CD4-positive, alpha-beta T cell (primary cell): Measurements from ENCODE around the gene THG1L. TPM values are rescaled to one million over a fixed set of nuclear protein-coding genes. Genes with fewer than 3 reads are reported as not detected.
"Not testable (repeated sequence)": the region's sequence is repeated elsewhere in the genome, so short reads cannot be mapped to it uniquely, and the experiment has no call there.

Experiments used
- ATAC-seq: fragments of 200-7000 bp; cut with Tn5 transposase; one replicate; pipeline ENCODE4 v1.10.0; 2022; ENCODE audit warnings: mild to moderate bottlenecking; ENCODE audit not compliant: poor library complexity
- CTCF ChIA-PET: fragments of 350-600 bp; sonication (Branson Sonifier 250); formaldehyde crosslinking; loops from one replicate; lab custom pipeline; 2021; ENCODE audit warnings: antibody characterized with exemption, inconsistent platforms; lab: Charles Lee
- POLR2A ChIA-PET: fragments of 350-600 bp; sonication (Branson Sonifier 250); formaldehyde crosslinking; loops from one replicate; lab custom pipeline; 2021; ENCODE audit warnings: antibody characterized with exemption, inconsistent platforms; lab: Charles Lee
- DNase-seq, 14 experiments: peaks; one replicate each; pipeline ENCODE4 v3.0.0-alpha.2; 2013 to 2020; ENCODE audit warnings: mixed read lengths in 2 of 14
- H3K27ac ChIP-seq, 2 donors: one replicate each; pipeline versions ENCODE4 v1.5.1 to v1.7.0; 2013; ENCODE audit warnings: low read length in 2 of 2, low read depth in 1 of 2, mild to moderate bottlenecking in 1 of 2
- H3K27me3 ChIP-seq, 2 experiments: 1 replicate in 1 of 2; 2 replicates in 1 of 2; pipeline versions ENCODE4 v1.6.1 to v1.7.0; 2013; ENCODE audit warnings: low read length in 2 of 2, control low read depth in 1 of 2, mild to moderate bottlenecking in 1 of 2, moderate library complexity in 1 of 2; ENCODE audit not compliant: insufficient read depth in 2 of 2, control insufficient read depth in 1 of 2
- H3K36me3 ChIP-seq: one replicate; pipeline ENCODE4 v1.6.1; 2013; ENCODE audit warnings: low read length, control low read depth; ENCODE audit not compliant: insufficient read depth
- H3K4me1 ChIP-seq: one replicate; pipeline ENCODE4 v1.6.1; 2013; ENCODE audit warnings: low read length, control low read depth; ENCODE audit not compliant: insufficient read depth
- H3K4me3 ChIP-seq: one replicate; pipeline ENCODE4 v1.5.1; 2013; ENCODE audit warnings: mild to moderate bottlenecking, low read length, moderate library complexity
- H3K9me3 ChIP-seq, 2 experiments: 1 replicate in 1 of 2; 2 replicates in 1 of 2; pipeline versions ENCODE4 v1.6.1 to v1.7.0; 2013; ENCODE audit warnings: low read length in 2 of 2, mild to moderate bottlenecking in 2 of 2, control low read depth in 1 of 2, moderate library complexity in 1 of 2; ENCODE audit not compliant: control insufficient read depth in 1 of 2, insufficient read depth in 1 of 2
- H3K27ac Mint-ChIP-seq: one replicate; pipeline ENCODE4 v1.8.0; 2020; ENCODE audit warnings: mixed read lengths
- H3K27me3 Mint-ChIP-seq: one replicate; pipeline ENCODE4 v1.8.0; 2021; ENCODE audit warnings: mixed read lengths
- H3K36me3 Mint-ChIP-seq: one replicate; pipeline ENCODE4 v1.8.0; 2021; ENCODE audit warnings: low read depth, mixed read lengths
- H3K4me1 Mint-ChIP-seq: one replicate; pipeline ENCODE4 v1.8.0; 2021; ENCODE audit warnings: low read depth, mixed read lengths
- H3K4me3 Mint-ChIP-seq: one replicate; pipeline ENCODE4 v1.8.0; 2020; ENCODE audit warnings: mild to moderate bottlenecking, mixed read lengths
- H3K9me3 Mint-ChIP-seq: one replicate; pipeline ENCODE4 v1.8.0; 2020; ENCODE audit warnings: mixed read lengths
- intact Hi-C, 2 experiments: fragments of 100-400 bp; cut with DNase I in 1 of 2; cut with micrococcal nuclease in 1 of 2; formaldehyde crosslinking; loops; one replicate each; pipeline versions ENCODE4 v1.15.1 to v1.9.0; 2023 to 2025; cut with DNase I, micrococcal nuclease
- total RNA-seq, 174 experiments: library from RNA in 2 of 174; stranded (reverse) in 2 of 174; gene quantifications; one replicate each; pipeline ENCODE4 v1.2.3 and lab custom pipeline; 2021 to 2026
- TF ChIP-seq, protein P1 (sequence below): fragments of 200-600 bp; IDR thresholded peaks from one replicate; pipeline ENCODE4 v1.8.0; 2022; ENCODE audit warnings: antibody characterized with exemption, mild to moderate bottlenecking

Gene THG1L
- total RNA-seq, 2 experiments from 2014 or later, result 4.1 to 4.6 TPM

DNA sequence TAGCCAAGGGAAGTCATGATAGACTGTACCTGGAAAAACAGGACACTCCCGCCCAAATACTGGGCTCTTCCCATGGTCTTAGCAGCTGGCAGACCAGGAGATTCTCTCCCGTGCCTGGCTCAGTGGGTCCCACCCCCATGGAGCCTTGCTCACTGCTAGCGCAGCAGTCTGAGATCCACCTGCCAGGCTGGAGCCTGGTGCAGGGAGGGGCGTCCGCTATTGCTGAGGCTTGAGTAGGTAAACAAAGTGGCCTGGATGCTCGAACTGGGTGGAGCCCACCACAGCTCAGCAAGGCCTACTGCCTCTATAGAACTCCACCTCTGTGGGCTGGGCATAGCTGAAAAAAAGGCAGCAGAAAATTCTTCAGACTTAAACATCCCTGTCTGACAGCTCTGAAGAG is 10.1 kb upstream of the THG1L start:
- Histone ChIP-seq H3K27me3 (no peaks in the 10 kb centered on the region), H3K9me3 (no peaks in the 10 kb centered on the region), H3K4me1 (peaks cover 17% of the 10 kb centered on the region), H3K27ac (no peak overlapping the region), H3K36me3 (no peaks in the 10 kb centered on the region), H3K4me3 (no peak overlapping the region)
- Mint-ChIP-seq H3K9me3 (no peaks in the 10 kb centered on the region), H3K27ac (no peak overlapping the region), H3K4me3 (no peak overlapping the region), H3K36me3 (peaks cover 7% of the 10 kb centered on the region), H3K27me3 (no peaks in the 10 kb centered on the region), H3K4me1 (peaks cover 18% of the 10 kb centered on the region)
- intact Hi-C loops, result no loop called here
- ChIA-PET CTCF (no interaction called here), POLR2A (no interaction called here)
- TF ChIP-seq, protein P1, sequence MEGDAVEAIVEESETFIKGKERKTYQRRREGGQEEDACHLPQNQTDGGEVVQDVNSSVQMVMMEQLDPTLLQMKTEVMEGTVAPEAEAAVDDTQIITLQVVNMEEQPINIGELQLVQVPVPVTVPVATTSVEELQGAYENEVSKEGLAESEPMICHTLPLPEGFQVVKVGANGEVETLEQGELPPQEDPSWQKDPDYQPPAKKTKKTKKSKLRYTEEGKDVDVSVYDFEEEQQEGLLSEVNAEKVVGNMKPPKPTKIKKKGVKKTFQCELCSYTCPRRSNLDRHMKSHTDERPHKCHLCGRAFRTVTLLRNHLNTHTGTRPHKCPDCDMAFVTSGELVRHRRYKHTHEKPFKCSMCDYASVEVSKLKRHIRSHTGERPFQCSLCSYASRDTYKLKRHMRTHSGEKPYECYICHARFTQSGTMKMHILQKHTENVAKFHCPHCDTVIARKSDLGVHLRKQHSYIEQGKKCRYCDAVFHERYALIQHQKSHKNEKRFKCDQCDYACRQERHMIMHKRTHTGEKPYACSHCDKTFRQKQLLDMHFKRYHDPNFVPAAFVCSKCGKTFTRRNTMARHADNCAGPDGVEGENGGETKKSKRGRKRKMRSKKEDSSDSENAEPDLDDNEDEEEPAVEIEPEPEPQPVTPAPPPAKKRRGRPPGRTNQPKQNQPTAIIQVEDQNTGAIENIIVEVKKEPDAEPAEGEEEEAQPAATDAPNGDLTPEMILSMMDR, result no peak
- no peak for DNase-seq
- ATAC-seq, result no peak

DNA sequence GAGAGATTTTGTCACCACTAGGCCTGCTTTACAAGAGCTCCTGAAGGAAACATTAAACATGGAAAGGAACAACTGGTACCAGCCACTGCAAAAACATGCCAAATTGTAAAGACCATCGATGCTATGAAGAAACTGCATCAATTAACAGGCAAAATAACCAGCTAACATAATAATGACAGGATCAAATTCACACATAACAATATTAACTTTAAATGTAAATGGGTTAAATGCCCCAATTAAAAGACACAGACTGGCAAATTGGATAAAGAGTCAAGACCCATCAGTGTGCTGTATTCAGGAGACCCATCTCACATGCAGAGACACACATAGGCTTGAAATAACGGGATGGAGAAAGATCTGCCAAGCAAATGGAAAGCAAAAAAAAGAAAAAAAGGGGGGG is 8.3 kb upstream of the THG1L start:
- H3K27ac ChIP-seq, H3K4me1 Mint-ChIP-seq, H3K9me3 Mint-ChIP-seq, H3K27me3 ChIP-seq, H3K36me3 ChIP-seq, H3K27me3 Mint-ChIP-seq, POLR2A ChIA-PET, H3K4me3 ChIP-seq, H3K27ac Mint-ChIP-seq, intact Hi-C loops, ATAC-seq, DNase-seq, H3K4me3 Mint-ChIP-seq, H3K36me3 Mint-ChIP-seq, H3K9me3 ChIP-seq: not testable (repeated sequence)
- H3K4me1 ChIP-seq, result peaks cover 12% of the 10 kb centered on the region
- CTCF ChIA-PET, result interaction anchor here (1.8 kb wide), 1 partner anchor 21 kb away, joined by 4 read pairs; the partner anchor contains the start of gene LSM11

- H3K27ac ChIP-seq, H3K4me3 Mint-ChIP-seq, POLR2A ChIA-PET, H3K4me1 ChIP-seq, H3K27me3 Mint-ChIP-seq, H3K36me3 ChIP-seq, DNase-seq, ATAC-seq, H3K27me3 ChIP-seq, H3K9me3 ChIP-seq, H3K27ac Mint-ChIP-seq, H3K4me3 ChIP-seq, intact Hi-C loops, H3K9me3 Mint-ChIP-seq, CTCF ChIA-PET: not testable (repeated sequence)
- Mint-ChIP-seq H3K36me3 (peaks cover 13% of the 10 kb centered on the region), H3K4me1 (peaks cover 11% of the 10 kb centered on the region)
These were observed 4.6 kb upstream of the THG1L start for GRCh38 chr5:157726607-157727006.

- POLR2A ChIA-PET, H3K4me3 ChIP-seq, H3K36me3 ChIP-seq, H3K4me3 Mint-ChIP-seq, H3K9me3 Mint-ChIP-seq, H3K27me3 Mint-ChIP-seq, intact Hi-C loops, H3K4me1 ChIP-seq, H3K27me3 ChIP-seq, H3K9me3 ChIP-seq, DNase-seq, H3K27ac ChIP-seq, H3K27ac Mint-ChIP-seq, ATAC-seq: not testable (repeated sequence)
- CTCF ChIA-PET, result interaction anchor here (1.9 kb wide), 1 partner anchor 16 kb away, joined by 10 read pairs; the partner anchor contains the start of gene LSM11
- Mint-ChIP-seq H3K4me1 (peaks cover 16% of the 10 kb centered on the region), H3K36me3 (peaks cover 14% of the 10 kb centered on the region)
These were observed 3.4 kb upstream of the THG1L start for GRCh38 chr5:157727858-157728257.
